ENCODE results near the gene ARID1B.

Gene ARID1B

DNA sequence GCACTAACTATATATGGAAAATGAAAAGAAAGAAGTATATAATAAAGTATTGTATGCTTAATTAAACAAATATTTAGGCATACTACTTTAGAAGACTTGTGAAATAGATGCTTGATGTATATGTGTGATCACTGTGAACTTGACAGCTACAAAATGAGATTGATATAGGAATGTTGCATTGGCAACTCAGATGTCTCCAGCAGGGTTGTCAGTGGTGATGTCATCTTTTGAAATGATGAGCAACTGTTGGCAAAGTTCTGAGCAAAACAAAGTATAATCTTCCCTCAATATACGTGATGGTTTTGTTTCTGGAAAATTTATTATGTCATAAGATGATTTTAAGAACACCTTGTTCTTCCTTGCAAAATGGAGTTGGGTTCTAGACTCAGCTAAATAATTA, 133.8 kb downstream of the ARID1B start:
- no peak for DNase-seq

DNA sequence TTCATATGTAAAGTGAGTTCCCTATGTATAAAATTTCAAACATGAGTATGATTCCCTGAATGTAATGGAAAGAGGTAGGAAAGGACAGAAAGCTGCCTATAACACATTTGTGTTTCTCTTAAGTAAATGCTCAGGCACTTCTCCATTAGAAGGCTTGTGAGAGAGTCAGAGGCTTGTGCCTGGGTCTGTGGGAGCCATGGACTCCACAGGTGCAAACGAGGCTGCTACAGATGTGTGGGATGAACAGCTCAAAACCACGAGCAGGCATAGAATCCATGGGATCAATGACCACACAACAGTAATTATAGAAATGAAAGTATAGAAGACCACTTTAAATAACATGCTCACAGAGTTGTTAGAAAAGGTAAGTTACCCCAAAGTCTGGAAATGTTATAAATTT, 134.4 kb downstream of the ARID1B start:
- DNase-seq = no peak

DNA sequence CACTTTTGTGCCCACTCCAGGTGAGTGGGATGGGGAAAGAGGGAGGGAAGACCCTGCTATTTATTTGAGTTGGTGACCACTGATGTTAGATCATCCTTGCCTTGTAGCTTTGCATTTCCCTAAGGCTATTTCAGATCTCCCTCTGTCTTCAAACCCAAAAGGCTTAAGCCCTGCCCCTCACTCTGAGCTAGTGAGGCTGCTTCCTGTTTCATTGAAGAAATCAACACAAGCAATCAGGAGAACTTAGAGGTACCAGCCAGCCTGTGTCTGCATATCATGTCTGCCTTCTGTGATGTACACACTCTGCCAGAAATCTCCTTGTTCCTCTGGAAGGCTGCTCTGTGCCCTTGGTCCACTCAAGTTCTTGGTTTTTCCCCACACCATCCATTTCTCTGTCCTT, 135.3 kb downstream of the ARID1B start:
- no peak for DNase-seq

DNA sequence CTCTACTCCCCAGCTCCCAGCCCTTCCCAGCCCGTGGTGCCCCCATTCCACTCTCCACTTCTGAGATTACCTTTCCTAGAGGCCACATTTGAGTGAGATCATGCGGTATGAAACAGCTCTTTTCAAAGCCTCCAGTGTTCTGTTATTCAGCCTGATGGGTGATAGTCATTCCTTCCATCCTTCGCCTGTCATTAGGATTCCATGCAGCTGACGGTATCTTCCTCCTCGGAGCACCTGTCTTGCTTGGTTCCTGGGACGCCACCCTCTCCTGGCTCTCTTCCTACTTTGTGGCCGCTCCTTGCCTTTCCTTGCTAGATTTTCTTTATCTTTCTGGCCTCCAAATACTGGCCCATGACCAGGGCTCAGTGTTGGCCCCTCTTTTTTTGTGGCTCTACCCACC, 137.0 kb downstream of the ARID1B start:
- DNase-seq = no peak

DNA sequence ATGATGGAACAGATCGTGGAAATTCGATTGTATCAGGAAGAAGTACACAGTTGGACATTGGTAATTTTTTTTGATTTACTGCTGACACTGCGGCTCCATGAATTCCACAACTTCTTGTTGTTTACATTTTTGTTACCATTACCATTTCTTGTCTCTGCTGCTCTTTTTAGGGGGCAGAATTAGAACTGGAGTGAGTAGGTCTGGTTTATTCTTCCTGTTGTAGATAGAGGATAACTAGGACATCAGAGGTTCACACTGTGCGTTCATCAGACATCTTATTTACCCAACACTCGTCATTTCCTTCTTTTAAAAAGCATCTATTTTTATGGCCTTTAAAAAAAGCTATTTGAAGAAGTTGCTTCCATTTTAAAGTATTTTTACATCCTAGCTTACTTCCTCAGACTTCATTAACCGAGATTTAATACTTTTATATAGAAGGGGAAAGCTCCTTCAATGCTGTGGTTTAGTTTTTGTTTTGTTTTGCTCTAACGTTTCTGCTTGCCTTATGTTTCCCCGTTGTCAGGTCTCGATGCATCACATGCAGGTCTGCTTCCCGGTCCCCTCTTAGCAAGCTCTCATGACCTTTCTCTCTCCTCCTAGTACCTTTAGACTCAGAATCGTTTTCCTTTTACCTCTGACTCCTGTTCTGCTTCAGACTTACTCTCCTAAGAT, 139.1 kb downstream of the ARID1B start:
- DNase-seq = no peak

DNA sequence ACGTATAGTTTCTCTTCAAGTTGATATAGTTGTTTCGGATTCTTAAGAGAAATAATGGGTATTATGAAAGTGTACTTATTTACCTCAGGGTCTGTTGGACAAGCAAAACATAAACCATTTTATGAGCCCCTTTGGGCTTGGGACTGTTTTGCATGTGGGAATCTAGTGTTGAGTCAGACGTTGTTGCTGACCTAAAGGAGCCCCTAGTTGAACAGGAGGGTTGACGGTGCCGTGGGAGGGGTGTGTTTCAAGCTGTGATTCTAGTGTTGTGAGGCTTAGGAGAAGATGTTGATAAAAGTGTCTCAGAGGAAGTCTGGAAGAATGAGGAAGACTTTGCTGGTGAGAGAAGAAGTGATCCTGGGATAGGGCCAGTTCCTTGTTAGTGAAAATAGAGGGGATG, 140.0 kb downstream of the ARID1B start:
- no peak for DNase-seq

DNA sequence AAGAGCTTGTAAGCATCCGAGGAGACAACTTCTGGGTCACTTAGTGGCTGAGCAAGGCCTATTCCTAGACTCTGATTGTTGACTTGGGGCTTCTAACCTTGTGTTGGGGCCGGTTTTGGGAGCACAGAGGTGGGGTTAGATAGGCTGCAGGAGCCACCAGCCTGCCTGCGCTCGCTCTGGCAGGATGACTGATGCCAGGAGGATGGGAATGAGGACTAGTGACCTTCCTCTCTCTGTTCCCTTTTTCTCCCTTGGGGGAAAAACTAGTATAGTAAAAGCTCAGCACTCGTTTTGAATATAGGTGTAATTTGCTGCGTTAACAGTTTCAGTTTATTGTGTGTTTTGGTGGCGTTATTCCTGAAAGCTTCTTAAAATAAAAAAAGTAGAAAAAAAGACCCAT, 141.5 kb downstream of the ARID1B start:
- no peak for DNase-seq

DNA sequence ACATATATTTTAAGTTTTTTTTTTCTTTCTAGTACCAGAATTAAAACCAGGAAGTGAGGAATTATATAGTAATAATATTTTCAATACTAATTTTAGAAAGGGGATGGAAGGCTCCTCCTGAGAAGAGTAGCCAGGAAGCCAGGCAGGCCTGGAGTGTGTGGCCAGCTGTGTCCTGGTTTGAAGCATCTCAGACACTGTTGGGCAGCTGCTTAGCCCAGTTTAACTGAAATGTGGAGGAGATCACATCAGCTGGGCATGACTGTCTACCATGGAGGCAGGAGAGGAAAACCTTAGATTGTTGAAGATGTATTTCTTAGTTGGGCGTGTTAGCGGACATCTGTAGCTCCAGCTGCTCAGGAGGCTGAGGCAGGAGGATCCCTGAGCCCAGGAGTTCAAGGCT, 142.2 kb downstream of the ARID1B start:
- DNase-seq = no peak

DNA sequence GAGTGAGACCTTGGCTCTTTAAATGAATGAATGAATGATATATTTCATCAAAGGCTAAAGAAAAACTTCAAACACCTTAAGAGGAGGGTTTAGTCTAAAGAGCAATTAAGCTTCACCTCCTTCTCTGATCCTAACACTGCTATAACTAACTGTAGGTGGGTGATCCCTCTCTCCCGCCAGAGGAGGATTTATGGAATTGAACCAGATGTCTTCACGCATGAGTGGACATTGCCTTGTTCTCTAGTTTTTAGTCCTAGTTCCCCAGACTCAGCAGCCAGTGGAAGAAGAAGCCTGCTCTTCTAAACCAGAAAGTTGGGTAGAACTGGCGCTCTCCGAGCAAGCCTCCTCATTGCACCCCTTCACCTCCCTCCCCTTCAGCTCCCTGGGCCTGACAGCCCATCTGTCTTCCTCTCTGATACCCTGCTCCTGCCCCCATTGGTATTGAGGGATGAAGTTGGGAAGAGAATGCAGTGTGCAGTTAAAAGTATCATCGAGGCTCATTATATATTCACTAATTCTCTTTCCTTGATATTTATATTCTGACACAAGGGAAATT, 142.7 kb downstream of the ARID1B start:
- no peak for DNase-seq

DNA sequence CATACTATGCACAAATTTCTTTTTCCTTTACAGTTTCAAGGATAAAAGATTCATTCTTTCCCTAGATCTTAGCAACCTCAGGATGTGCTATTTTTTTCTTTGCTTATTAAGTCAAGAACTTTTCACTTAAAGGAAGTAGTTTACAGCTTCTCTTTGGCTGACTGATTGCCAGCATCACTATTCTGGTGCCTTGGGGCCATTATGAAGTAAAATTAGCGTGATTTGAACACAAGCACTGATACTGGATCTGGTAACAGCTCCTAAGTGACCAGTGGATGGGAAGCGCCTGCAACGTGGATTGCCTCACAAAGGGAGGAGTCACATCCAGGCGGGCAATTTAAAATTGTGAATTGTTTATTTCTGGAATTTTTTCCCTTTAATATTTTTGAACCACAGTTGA, 147.1 kb downstream of the ARID1B start:
- no peak for DNase-seq

DNA sequence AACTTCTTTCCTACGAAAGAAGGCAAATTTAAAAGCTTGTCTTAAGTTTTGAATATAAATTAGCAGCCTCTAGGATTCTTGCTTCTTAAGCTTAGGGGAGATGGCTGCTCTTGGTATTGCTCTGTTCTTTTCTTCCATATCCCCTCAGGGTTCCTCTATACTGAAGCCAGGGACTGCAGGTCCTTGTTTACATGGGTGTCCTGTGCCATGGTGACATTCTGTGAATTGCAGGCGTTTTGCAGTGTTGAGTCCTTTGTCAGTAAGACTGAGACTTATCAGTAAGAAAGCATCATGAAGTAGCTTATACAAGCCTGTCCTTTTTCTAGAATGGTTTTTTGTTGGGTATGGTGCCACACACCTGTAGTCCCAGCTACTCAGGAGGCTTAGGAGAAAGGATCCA, 147.8 kb downstream of the ARID1B start:
- DNase-seq = no peak

DNA sequence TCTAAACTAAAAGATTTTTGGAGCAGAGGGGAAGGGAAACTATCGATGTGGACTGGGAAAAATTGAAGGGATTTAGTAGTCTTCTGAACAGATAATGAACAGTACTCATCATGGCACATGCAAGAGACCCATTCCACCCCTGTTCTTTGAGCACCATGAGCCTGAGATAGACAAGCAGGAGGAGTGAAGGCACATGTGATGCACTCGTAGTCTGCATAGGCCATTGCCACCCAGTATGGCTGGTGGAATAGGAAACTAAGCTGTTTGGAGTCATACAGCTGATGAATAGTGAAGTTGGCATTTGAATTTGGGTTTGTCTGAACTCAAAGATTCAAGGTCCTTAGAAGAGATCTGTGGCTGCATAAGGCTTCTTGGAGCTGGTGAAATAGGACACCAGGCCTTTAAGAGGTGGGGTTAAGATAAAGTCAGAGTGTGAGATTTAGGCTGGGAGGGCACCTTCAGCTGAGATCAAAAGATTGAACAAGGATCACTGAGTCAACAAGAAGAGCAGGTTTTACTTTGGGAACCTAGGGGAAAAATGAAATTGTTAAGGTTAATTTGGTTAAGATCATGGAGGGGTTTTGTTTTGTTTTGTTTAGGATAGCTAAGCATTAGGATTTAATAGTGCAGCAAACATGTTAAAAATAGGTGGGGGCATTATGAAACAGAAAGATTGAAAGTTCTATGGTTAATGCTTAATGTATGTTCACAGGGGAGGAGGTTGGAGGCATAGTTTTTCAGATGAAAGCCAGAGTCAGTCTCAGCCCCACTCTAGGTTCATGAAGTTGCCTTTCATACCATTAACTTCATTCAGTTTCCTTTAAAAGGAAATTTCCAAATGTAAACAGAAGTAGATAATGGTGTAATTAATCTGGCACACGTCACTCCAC, 148.8 kb downstream of the ARID1B start:
- DNase-seq = no peak

DNA sequence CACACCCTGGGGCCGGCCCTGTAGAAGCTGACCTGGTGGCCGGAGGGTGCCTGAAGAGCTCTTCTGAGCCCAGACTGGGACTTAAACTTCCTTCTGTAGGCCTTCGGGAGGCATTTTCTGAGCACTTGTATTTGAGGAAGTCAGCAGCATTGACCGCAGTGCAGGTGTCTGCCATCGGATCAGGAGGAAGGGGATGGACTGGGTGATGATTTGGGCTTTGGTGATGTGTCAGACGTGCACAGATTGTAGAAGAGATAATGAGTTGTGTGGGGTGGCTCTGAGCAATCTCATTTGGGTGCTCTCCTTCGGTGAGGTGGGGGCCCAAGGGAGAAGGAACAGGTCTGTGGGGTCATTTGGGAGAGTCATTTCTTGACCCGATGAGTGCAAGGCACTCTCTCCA, 150.9 kb downstream of the ARID1B start:
- no peak for DNase-seq

DNA sequence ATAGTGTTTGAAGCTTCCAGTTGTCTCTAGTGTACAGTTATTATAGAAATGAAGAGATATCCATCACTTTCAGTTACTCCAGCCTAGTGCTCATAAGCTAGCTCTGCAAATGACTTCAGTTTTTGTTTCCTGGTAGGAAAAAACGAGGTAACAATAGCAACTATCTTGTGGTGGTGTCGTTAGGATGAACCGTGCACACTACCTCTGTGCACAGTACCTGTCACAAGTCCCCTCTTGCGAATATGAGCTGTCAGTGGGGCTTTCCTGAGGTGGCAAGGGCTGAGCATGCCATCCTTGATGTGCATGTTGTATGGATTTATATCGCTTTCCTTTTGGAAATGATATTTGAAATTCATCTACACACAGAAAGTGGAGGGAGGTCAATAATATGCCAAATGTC, 151.8 kb downstream of the ARID1B start:
- DNase-seq = no peak

DNA sequence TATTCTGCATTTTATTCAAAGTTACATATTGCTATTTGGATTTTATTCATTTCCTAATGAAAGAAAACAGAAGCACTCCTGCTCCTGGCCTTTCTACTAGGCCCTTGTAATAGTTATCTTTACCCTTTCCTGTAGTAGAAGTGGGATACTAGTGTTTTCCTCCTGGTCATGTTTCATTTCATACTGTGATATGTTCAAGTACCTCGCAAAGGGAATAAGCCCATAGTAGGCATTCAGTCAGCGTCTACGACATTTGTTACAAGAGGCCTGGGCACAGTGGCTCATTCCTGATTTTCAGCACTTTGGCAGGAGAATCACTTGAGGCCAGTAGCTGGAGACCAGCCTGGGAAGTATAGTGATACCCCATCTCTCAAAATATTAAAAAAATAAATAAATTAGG, 154.1 kb downstream of the ARID1B start:
- no peak for DNase-seq

DNA sequence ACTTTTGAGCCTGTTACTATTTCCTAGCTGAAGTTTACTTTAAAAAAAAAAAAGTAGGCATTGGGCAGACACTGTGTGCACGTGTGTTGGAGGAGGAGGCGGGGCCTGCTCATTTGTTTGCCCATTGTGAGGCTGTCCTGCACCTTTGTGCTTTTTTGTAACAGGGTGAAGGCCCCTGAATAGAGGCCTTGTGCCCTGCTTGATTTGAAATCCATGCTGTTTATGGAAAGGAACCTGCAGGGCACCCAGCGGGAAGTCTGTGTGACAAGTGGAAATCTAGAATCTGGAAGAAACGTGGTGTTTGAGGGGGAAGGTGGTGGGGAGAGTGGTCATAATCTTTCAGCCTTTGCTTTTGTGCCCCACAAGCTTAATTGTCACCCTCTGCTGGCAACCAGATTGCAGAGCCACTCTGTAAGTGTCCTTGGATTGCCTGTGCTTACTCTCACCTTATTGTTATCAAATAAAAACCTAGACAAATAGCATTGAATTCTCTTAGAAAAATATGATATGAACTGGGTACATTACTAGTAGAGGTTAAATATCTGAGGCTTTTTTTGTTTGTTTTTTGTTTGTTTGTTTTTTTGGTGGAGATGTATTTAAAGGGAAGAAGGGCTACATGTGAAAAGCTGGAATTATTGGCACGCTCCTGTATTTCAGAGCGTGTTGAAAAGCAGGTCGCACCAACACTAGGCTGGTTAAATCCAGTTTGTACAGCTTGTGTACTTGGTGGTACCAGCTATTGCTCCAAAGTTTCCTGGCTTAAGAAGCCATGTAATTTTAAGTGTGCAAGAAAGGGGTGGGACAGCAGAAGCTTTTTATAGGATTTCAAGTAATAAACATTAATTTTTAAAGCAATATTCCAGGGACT, 156.3 kb downstream of the ARID1B start:
- DNase-seq = peak; percentile 96

DNA sequence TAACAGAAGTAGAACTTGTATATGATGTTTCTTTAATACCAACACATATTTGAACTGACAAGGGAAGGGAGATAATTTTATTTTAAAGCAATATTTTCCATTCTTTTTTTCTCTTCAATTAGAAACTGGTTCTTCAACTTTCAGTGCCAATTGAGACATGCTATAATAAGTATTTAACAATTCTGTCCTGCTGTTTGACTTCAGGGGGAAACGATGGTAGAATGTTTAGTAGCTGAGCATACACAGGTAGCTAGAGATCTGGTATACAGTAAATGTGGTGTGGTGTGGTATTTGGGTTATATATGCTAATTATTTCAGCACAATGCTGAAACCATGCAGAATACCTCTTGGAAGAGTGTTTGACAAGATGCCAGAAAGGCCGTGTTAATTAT, 156.9 kb downstream of the ARID1B start:
- DNase-seq = peak; percentile 83

DNA sequence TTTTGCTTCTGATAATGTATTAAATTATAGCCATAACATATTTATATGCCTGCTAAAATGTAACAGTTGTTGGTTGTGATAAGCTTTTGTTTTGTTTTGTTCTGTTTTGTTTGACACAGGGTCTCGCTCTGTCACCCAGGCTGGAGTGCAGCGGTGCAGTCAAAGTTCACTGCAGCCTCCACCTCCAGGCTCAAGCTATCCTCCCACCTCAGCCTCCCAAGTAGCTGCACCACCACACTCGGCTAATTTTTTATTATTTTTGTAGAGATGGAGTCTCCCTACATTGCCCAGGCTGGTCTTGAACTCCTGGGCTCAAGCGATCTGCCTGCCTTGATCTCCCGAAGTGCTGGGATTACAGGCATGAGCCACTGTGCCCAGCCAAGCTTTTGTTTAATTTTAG, 157.8 kb downstream of the ARID1B start:
- no peak for DNase-seq

DNA sequence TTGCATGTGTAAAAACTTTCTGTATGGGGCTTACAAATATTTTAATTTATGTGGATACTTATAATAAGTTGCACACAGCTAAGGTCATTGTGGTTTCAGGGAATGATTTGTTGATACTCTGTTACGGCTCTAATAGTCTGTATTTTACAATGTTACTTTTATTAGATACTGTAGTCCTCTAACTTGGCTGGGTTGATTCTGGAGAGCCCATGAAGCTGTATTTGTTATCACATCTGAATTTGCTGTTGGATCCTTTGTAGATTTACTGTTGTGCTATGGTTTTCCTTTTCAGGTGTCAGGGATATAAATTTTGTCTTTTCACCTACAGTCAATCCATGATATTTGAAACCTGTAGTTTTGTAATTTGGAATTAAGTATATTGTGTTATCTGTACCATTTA, 161.0 kb downstream of the ARID1B start:
- no peak for DNase-seq

DNA sequence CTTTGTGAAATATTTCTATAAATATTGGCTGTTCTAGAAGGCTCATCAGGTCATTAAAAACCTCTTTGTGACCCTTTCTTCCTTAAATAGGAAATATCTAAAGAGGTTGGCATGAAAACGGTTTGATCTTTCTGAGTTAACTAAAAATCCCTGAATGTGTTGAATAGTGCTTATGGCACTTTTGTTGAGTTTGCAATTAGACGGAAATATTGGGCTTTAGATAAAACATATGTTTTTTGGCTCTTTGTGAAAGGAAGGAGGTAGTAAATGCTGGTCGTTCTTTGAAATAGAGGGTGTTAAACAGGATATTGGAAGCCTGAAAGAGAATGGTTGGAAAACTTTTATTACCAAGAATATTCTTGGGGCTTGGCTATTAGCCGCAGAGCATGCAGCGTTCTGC, 163.0 kb downstream of the ARID1B start:
- DNase-seq = no peak

DNA sequence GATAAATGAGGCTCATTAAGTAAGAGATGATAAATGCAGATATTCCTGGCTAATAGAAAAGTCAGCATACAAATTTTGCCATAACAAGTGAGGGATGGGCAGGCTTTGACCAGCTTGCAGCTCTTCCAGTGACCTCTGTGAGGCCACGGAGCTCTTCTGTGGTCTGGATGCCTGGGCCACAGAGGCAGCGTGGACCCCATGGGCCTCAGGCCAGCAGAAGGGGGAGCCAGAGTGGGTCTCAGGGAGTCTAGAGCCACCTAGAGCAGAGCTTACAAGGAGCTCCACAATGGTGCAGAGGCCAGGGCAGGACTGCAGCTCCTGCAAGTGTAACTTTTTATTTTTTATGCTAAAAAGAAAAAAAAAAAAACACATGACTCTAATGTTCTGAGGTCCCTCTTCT, 165.1 kb downstream of the ARID1B start:
- no peak for DNase-seq

DNA sequence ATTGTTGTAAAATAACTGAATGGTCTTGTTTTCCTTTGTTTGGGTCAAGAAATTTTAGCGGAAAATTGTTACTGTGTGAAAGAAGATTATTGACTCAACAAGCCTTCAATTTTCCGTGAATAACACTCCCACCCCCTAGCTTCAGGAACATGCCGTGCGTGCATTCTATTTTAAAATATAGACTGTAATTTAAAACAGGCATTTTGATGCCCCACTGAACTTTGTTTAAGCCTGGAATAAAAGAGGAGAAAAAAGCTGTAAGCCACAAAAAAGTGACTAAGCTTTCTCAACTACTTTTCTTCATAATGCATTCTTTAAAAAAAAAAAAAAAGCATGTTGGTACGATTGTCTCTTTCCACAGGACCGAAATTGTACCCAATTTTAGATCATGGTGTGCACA, 166.0 kb downstream of the ARID1B start:
- no peak for DNase-seq

DNA sequence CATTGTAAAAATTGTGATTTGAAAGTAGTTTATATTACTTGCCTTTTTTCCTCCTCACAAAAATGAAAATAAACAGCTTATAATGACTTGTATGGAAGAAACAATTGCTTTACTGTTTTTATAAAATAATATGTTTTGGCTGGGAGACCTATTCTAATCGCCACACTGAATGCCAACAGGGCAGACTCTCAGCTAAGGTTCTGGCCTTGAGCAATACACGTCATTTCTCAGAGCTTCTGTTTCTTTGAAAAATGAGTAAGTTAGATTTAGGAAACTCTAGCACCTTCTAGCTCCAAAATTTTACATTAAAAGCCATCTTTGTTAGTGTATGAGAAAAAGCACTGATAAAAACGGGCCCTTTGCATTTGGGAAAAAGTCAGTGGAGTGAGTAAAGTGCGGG, 166.6 kb downstream of the ARID1B start:
- no peak for DNase-seq

Data from NCI-H748 treated with DMSO at 0.1 percent for 48 hours (cell line).